Activated CD4-positive, alpha-beta T cell treated with anti-CD3 and anti-CD28 coated beads, Interleukin-2, amount 10 ng/mL, durations not matched to agents 7 days and 5 days (primary cell): ENCODE data around the gene TYMP. TPM values are rescaled to one million over a fixed set of nuclear protein-coding genes. Genes with fewer than 3 reads are reported as not detected.
A peak's percentile ranks its signal among the peaks of the same experiment; 100 is the strongest.

Experiments
- CTCF ChIA-PET: fragments of 350-600 bp; sonication (Branson Sonifier 250); formaldehyde crosslinking; loops from one replicate; lab custom pipeline; 2021; ENCODE audit warnings: antibody characterized with exemption; lab: Charles Lee
- POLR2A ChIA-PET: fragments of 350-600 bp; sonication (Branson Sonifier 250); formaldehyde crosslinking; loops from one replicate; lab custom pipeline; 2021; ENCODE audit warnings: antibody characterized with exemption; lab: Charles Lee
- DNase-seq: peaks from one replicate; pipeline ENCODE4 v3.0.0-alpha.2; 2020
- H3K27ac Mint-ChIP-seq: one replicate; pipeline ENCODE4 v1.8.0; 2021; ENCODE audit warnings: mild to moderate bottlenecking, moderate library complexity, mixed read lengths
- H3K27me3 Mint-ChIP-seq: one replicate; pipeline ENCODE4 v1.8.0; 2021; ENCODE audit warnings: mixed read lengths
- H3K36me3 Mint-ChIP-seq: one replicate; pipeline ENCODE4 v1.8.0; 2021; ENCODE audit warnings: low read depth, mixed read lengths
- H3K4me1 Mint-ChIP-seq: one replicate; pipeline ENCODE4 v1.8.0; 2021; ENCODE audit warnings: mixed read lengths
- H3K4me3 Mint-ChIP-seq: one replicate; pipeline ENCODE4 v1.8.0; 2021; ENCODE audit warnings: mild to moderate bottlenecking, moderate library complexity, mixed read lengths
- H3K9me3 Mint-ChIP-seq: one replicate; pipeline ENCODE4 v1.8.0; 2021; ENCODE audit warnings: mixed read lengths
- total RNA-seq, 2 experiments: library from RNA; stranded (reverse); gene quantifications; one replicate each; pipeline ENCODE4 v1.2.3, GENCODE V29; 2021

TYMP gene
- total RNA-seq, 2 experiments from 2014 or later, result 92.2 to 126 TPM

DNA sequence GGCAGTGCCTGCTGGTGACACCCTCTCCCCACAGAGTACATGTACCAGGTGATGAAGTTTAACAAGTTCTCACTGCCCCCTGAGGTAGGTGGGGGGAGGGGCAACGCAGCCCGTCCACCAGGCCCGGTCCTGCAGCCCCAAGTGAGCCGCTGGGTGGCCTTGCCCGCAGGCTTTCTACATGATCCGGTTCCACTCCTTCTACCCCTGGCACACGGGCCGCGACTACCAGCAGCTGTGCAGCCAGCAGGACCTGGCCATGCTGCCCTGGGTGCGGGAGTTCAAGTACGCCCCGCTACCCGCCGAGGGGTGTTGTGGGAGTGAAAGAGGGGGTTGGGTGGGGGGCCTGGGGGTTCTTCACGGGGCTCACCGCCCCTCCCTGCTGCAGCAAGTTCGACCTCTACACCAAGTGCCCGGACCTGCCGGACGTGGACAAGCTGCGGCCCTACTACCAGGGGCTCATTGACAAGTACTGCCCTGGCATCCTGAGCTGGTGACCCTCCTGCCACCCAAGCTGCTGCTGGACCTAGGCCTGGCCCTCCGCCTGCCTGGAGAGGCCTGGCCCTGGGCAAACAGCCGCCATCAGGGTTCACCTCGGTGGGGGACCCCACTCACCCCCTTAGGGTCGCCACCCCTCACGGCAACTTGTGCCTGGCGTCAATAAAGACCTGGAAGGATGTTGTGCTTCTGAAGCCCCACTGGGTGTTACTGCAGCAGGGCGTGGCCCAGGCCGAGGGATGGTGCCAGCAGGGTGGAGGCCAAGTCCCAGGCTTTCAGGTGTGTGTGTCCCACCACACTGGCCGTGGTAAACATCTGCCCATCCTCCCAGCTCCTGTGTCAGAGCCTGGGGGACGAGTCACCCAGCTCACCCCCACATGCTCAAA, 40.2 kb downstream of the TYMP start:
- H3K27me3 Mint-ChIP-seq, result peaks cover 7% of the 10 kb centered on the region
- H3K27ac Mint-ChIP-seq, result no peak overlapping the region
- ChIA-PET POLR2A (no interaction called here), CTCF (interaction anchor here (0.9 to 1.7 kb wide), 3 partner anchors 8 to 213 kb away, joined by 3 to 5 read pairs (median 3); no protein-coding TSS in a partner anchor)
- H3K36me3 Mint-ChIP-seq, result no peaks in the 10 kb centered on the region
- peaks cover 11% of the 10 kb centered on the region for H3K4me1 Mint-ChIP-seq
- no peak overlapping the region for H3K4me3 Mint-ChIP-seq
- no peaks in the 10 kb centered on the region for H3K9me3 Mint-ChIP-seq
- no peak for DNase-seq

GRCh38 chr22:50488886-50489285, 40.9 kb downstream of the TYMP start:
- ChIA-PET CTCF (interaction anchor here (1.7 kb wide), 1 partner anchor 9 kb away, joined by 5 read pairs; no protein-coding TSS in a partner anchor), POLR2A (no interaction called here)
- Mint-ChIP-seq H3K27ac (no peak overlapping the region), H3K9me3 (no peaks in the 10 kb centered on the region), H3K27me3 (peaks cover 7% of the 10 kb centered on the region), H3K36me3 (no peaks in the 10 kb centered on the region), H3K4me1 (peaks cover 11% of the 10 kb centered on the region), H3K4me3 (no peak overlapping the region)
- no peak for DNase-seq

DNA sequence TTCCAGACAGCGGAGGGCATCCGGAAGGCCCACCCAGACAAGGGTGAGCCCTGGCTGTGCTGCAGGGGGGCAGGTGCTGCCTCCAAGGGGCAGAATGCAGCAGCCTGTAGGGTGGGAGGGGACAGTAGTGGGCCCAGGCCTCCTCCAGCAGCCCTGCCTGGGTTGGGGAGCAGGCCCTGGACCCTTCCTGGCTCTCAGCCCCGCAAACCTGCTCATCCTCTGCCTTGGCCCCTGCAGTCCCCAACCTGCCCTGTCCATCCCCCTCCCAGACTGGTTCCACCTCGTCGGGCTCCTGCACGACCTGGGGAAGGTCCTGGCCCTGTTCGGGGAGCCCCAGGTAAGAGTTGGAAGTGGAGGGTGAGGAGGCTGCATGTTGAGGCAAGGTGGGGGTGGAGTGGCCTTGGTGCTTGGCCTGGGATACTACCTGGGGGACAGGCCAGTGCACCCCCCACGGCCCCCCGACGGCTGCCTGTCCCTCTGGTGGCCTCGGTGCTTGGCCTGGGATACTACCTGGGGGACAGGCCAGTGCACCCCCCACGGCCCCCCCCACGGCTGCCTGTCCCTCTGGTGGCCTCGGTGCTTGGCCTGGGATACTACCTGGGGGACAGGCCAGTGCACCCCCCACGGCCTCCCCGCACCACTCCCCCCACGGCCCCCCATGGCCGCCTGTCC, 41.7 kb downstream of the TYMP start:
- Mint-ChIP-seq H3K4me3 (no peak overlapping the region), H3K4me1 (peaks cover 11% of the 10 kb centered on the region), H3K27me3 (peaks cover 3% of the 10 kb centered on the region), H3K36me3 (no peaks in the 10 kb centered on the region), H3K27ac (no peak overlapping the region), H3K9me3 (no peaks in the 10 kb centered on the region)
- ChIA-PET POLR2A (no interaction called here), CTCF (no interaction called here)
- DNase-seq, result no peak

GRCh38 chr22:50487290-50488005, 42.4 kb downstream of the TYMP start:
- Mint-ChIP-seq H3K4me1 (peaks cover 11% of the 10 kb centered on the region), H3K9me3 (no peaks in the 10 kb centered on the region), H3K27me3 (peaks cover 2% of the 10 kb centered on the region), H3K4me3 (no peak overlapping the region), H3K36me3 (no peaks in the 10 kb centered on the region), H3K27ac (no peak overlapping the region)
- no peak for DNase-seq
- ChIA-PET POLR2A (no interaction called here), CTCF (no interaction called here)

DNA sequence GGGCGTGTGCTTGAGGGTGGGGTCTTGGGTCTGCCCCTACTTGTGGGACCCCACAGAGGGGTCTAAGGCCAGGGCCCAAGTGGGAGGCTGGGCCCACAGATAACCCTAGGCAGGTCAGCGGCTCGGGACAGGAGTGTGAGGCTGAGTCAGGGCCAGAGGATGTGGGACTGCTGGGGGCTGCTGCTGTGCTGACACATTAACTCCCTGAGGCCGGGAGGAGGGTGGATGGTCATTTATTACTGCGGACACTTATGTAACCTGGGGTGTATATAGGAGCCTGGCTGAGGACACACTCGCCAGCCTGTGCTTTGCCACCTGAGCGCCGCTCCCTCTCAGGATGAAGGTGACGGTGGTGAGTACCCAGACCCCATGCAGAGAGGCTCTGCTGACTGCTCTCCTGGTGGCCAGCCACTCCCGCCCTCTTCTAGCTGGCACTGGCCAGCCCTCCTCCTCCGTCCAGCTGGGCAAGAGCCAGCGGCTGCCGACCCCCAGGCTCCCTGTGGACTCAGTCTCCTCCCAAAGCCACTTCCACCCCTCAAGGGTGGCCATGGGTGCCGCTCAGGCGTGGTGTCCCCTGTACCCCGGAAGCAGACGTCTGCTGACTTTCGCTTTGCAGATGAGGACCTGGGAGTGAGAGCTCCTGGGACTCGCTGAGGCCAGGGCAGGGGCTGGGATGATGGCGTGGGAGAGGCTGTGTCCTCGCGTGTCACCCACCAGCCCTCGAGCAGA, 43.1 kb downstream of the TYMP start, which contains the start of gene MIOX:
Gene MIOX, plus strand, starts transcription at position 299 of the 729 bp plus-strand sequence. Its CDS starts 39 bp downstream, at position 338.
- Mint-ChIP-seq H3K9me3 (no peaks in the 10 kb centered on the region), H3K4me3 (no peak within 1 kb of the TSS), H3K27ac (peak within 1 kb of the TSS; percentile 12), H3K27me3 (peaks cover 2% of the 10 kb centered on the region), H3K36me3 (no peaks in the 10 kb centered on the region), H3K4me1 (peaks cover 11% of the 10 kb centered on the region)
- ChIA-PET POLR2A (no interaction called here), CTCF (interaction anchor here (0.9 to 1.6 kb wide), 2 partner anchors 11 to 49 kb away, joined by 4 to 5 read pairs; no protein-coding TSS in a partner anchor)
- DNase-seq, result no peak

- peaks cover 2% of the 10 kb centered on the region for H3K4me1 Mint-ChIP-seq
- no peak overlapping the region for H3K27ac Mint-ChIP-seq
- peaks cover 3% of the 10 kb centered on the region for H3K27me3 Mint-ChIP-seq
- no peaks in the 10 kb centered on the region for H3K9me3 Mint-ChIP-seq
- POLR2A ChIA-PET, result no interaction called here
- no peak for DNase-seq
- no peaks in the 10 kb centered on the region for H3K36me3 Mint-ChIP-seq
- CTCF ChIA-PET, result interaction anchor here (0.9 to 1.8 kb wide), 5 partner anchors 12 to 209 kb away, joined by 3 to 6 read pairs (median 4); no protein-coding TSS in a partner anchor
- no peak overlapping the region for H3K4me3 Mint-ChIP-seq
Observed at GRCh38 chr22:50485221-50486131, 44.3 kb downstream of the TYMP start.

- no peak for DNase-seq
- H3K27me3 Mint-ChIP-seq, result peaks cover 12% of the 10 kb centered on the region
- CTCF ChIA-PET, result interaction anchor here (1.0 to 1.8 kb wide), 3 partner anchors 14 to 208 kb away, joined by 3 to 6 read pairs (median 5); partner anchors contain the start of gene SCO2
- peaks cover 5% of the 10 kb centered on the region for H3K4me1 Mint-ChIP-seq
- H3K27ac Mint-ChIP-seq, result no peak overlapping the region
- no peak overlapping the region for H3K4me3 Mint-ChIP-seq
- POLR2A ChIA-PET, result no interaction called here
- no peaks in the 10 kb centered on the region for H3K36me3 Mint-ChIP-seq
- no peaks in the 10 kb centered on the region for H3K9me3 Mint-ChIP-seq
Observed at GRCh38 chr22:50483977-50484853, 45.6 kb downstream of the TYMP start.

DNA sequence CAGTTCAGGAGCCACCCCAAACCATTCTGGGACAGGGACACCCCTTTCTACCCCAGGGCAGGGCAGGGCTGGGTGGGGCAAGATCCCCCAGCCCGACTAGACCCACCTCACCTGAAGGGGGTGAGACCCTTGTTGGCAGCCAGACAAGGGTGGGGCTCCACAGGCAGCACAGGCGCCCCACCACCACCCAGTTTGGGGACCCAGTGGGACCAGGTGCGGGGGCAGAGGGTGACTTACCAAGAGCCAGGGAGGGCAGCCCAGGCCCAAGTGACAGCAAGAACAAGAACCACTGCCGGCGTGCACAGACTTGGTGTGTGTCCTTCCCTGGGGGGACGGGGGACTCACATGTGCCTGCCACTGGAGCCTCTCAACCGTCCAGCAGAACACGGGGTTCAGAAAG, 46.3 kb downstream of the TYMP start:
- ChIA-PET POLR2A (no interaction called here), CTCF (interaction anchor here (0.9 to 1.8 kb wide), 3 partner anchors 11 to 42 kb away, joined by 3 to 6 read pairs (median 5); partner anchors contain the start of gene SCO2)
- H3K4me3 Mint-ChIP-seq, result no peak overlapping the region
- no peak for DNase-seq
- no peaks in the 10 kb centered on the region for H3K36me3 Mint-ChIP-seq
- H3K9me3 Mint-ChIP-seq, result no peaks in the 10 kb centered on the region
- H3K27ac Mint-ChIP-seq, result no peak overlapping the region
- peaks cover 12% of the 10 kb centered on the region for H3K27me3 Mint-ChIP-seq
- H3K4me1 Mint-ChIP-seq, result peaks cover 5% of the 10 kb centered on the region

DNA sequence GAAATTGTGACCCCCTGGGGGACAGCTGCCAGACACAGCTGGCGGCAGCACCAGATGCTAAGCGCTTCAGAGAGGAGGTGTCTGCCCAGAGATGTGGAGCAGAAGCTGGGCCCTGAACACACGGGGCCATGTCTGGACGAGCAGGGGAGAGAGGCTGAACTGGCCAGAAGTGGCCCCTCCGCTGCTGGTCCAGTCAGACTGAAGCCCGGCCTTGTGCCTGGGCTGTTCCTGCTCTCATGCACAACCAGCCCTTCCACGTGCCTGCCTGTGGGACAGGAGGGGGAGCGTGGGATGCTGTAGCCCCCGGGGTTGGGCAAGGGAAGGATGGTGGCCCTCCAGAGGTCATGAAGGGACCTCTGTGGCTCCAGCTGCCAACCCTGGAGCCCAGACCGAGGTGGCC, 46.7 kb downstream of the TYMP start:
- no peaks in the 10 kb centered on the region for H3K36me3 Mint-ChIP-seq
- POLR2A ChIA-PET, result no interaction called here
- CTCF ChIA-PET, result interaction anchor here (0.9 to 1.5 kb wide), 2 partner anchors 11 to 43 kb away, joined by 3 to 5 read pairs; partner anchors contain the start of gene SCO2
- no peak overlapping the region for H3K4me3 Mint-ChIP-seq
- DNase-seq, result no peak
- H3K4me1 Mint-ChIP-seq, result peaks cover 5% of the 10 kb centered on the region
- H3K27me3 Mint-ChIP-seq, result peaks cover 12% of the 10 kb centered on the region
- no peak overlapping the region for H3K27ac Mint-ChIP-seq
- H3K9me3 Mint-ChIP-seq, result no peaks in the 10 kb centered on the region
